ENCODE measurements around the gene CYTIP. TPM values are rescaled to one million over a fixed set of nuclear protein-coding genes. Genes with fewer than 3 reads are reported as not detected.
A peak's percentile ranks its signal among the peaks of the same experiment; 100 is the strongest.

CYTIP gene
- polyA plus RNA-seq, 3 donors, result 61.9 to 188 (median 83.5) TPM

DNA sequence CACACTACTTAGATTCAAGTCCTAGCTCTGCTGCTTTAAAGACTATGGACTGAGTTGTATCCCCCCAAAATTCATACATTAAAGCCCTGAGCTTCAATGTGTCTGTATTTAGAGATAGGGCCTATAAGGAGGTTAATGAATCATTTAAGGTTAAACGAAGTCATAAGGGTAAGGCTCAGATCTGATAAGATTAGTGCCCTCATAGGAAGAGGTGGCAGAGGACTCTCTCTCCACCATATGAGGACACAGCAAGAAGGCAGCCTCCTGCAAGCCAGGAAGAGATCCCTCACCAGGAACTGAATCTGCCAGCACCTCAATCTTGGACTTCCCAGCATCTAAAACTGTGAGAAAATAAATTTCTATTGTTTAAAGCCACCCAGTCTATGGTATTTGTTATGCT lies 3.1 kb upstream of the CYTIP start:
- Histone ChIP-seq H3K9ac (ENCODE audit: insufficient read depth, low read length, poor library complexity, severe bottlenecking) (no peak overlapping the region), H3K27ac (ENCODE audit: low read depth in 1 of 2, low read length in 2 of 2) (no peak overlapping the region), H3K9me3 (replicated peaks in 1 of 2; ENCODE audit: control insufficient read depth in 1 of 2, insufficient read depth in 1 of 2, low read length in 2 of 2) (no peaks in the 10 kb centered on the region), H3K4me1 (ENCODE audit: control insufficient read depth in 1 of 2, insufficient read depth in 2 of 2, low read length in 2 of 2) (peaks cover 14 to 27% of the 10 kb centered on the region in 2 donors), H2AFZ (ENCODE audit: insufficient read depth, low read depth, low read length, poor library complexity, severe bottlenecking) (no peak overlapping the region), H3K36me3 (replicated peaks in 1 of 2; ENCODE audit: control insufficient read depth in 1 of 2, insufficient read depth in 2 of 2, low read length in 2 of 2) (no peaks in the 10 kb centered on the region), H3K27me3 (ENCODE audit: control insufficient read depth in 2 of 2, insufficient read depth in 2 of 2, low read length in 2 of 2) (no peaks in the 10 kb centered on the region), H4K20me1 (ENCODE audit: insufficient read depth, low read length) (peaks cover 15% of the 10 kb centered on the region), H3K4me3 (replicated peaks in 1 of 3; ENCODE audit: low read depth in 2 of 3, low read length in 3 of 3) (no peak overlapping the region), H3K4me2 (replicated peaks; ENCODE audit: extremely low read depth, low read length, poor library complexity, severe bottlenecking) (no peak overlapping the region), H3K79me2 (ENCODE audit: insufficient read depth, low read length) (peaks cover 19% of the 10 kb centered on the region)
- intact Hi-C loops (cut with micrococcal nuclease), result no loop called here
- Mint-ChIP-seq H3K36me3 (peaks cover 8 to 9% of the 10 kb centered on the region in 2 donors), H3K27me3 (ENCODE audit: low read depth in 3 of 3) (peaks cover 0 to 1% (median 0%) of the 10 kb centered on the region in 3 donors), H3K9me3 (peaks cover 0 to 1% (median 0%) of the 10 kb centered on the region in 7 donors), H3K27ac (peak overlapping the region in 1 of 7 donors; percentile 20), H3K4me1 (peaks cover 19% of the 10 kb centered on the region), H3K4me3 (no peak overlapping the region)
- no CpG with 5 or more reads among the region's 1 CpG for WGBS (ENCODE audit: insufficient coverage)
- DNase-seq, result no peak
- no peak for TF ChIP-seq CTCF (IDR thresholded peaks at IDR 0.05)

- Histone ChIP-seq H3K4me3 (replicated peaks in 1 of 3; ENCODE audit: low read depth in 2 of 3, low read length in 3 of 3) (peak overlapping the region; percentile 96 to 100 (median 100)), H3K27me3 (ENCODE audit: control insufficient read depth in 2 of 2, insufficient read depth in 2 of 2, low read length in 2 of 2) (no peaks in the 10 kb centered on the region), H3K9me3 (replicated peaks in 1 of 2; ENCODE audit: control insufficient read depth in 1 of 2, insufficient read depth in 1 of 2, low read length in 2 of 2) (no peaks in the 10 kb centered on the region), H3K27ac (ENCODE audit: low read depth in 1 of 2, low read length in 2 of 2) (peak overlapping the region; percentile 93), H3K9ac (ENCODE audit: insufficient read depth, low read length, poor library complexity, severe bottlenecking) (peak overlapping the region; percentile 78), H3K4me2 (replicated peaks; ENCODE audit: extremely low read depth, low read length, poor library complexity, severe bottlenecking) (peak overlapping the region; percentile 93), H4K20me1 (ENCODE audit: insufficient read depth, low read length) (peaks cover 39% of the 10 kb centered on the region), H2AFZ (ENCODE audit: insufficient read depth, low read depth, low read length, poor library complexity, severe bottlenecking) (peak overlapping the region; percentile 12), H3K4me1 (ENCODE audit: control insufficient read depth in 1 of 2, insufficient read depth in 2 of 2, low read length in 2 of 2) (peaks cover 28 to 46% of the 10 kb centered on the region in 2 donors), H3K79me2 (ENCODE audit: insufficient read depth, low read length) (peaks cover 43% of the 10 kb centered on the region), H3K36me3 (replicated peaks in 1 of 2; ENCODE audit: control insufficient read depth in 1 of 2, insufficient read depth in 2 of 2, low read length in 2 of 2) (peaks cover 0 to 15% of the 10 kb centered on the region in 2 donors)
- Mint-ChIP-seq H3K4me3 (peak overlapping the region; percentile 100), H3K36me3 (peaks cover 29 to 30% of the 10 kb centered on the region in 2 donors), H3K4me1 (peaks cover 38% of the 10 kb centered on the region), H3K9me3 (peaks cover 0 to 1% (median 0%) of the 10 kb centered on the region in 7 donors), H3K27ac (peak overlapping the region; percentile 94 to 99 (median 97)), H3K27me3 (ENCODE audit: low read depth in 3 of 3) (peaks cover 0 to 1% (median 0%) of the 10 kb centered on the region in 3 donors)
- no peak for TF ChIP-seq CTCF (IDR thresholded peaks at IDR 0.05)
- WGBS (ENCODE audit: insufficient coverage), result 87% methylated on average over 3 of the region's 3 CpGs
- no peak for DNase-seq
- intact Hi-C loops (cut with micrococcal nuclease), result no loop called here
Observed at GRCh38 chr2:157444641-157445040, 752 bp upstream of the CYTIP start.
